Panc1 (cell line): ENCODE data around the gene VSX1. TPM values are rescaled to one million over a fixed set of nuclear protein-coding genes. Genes with fewer than 3 reads are reported as not detected.

ENCODE experiments used
- ATAC-seq: fragments of 200-7000 bp; cut with Tn5 transposase; 2 replicates; pipeline ENCODE4 v1.9.1; 2020; ENCODE audit warnings: mild to moderate bottlenecking, moderate library complexity
- BruUV-seq: library from RNA; stranded (reverse); fragments of 400-500 nt; replicated peaks from 2 replicates; lab custom pipeline; 2021; lab: Mats Ljungman, UMichigan
- CTCF ChIA-PET: fragments of 300-600 bp; sonication (Branson Sonifier 250); formaldehyde crosslinking; loops from one replicate; lab custom pipeline; 2022; ENCODE audit warnings: antibody characterized with exemption; lab: Charles Lee
- POLR2A ChIA-PET: fragments of 300-600 bp; sonication (Branson Sonifier 250); formaldehyde crosslinking; loops from one replicate; lab custom pipeline; 2022; ENCODE audit warnings: antibody characterized with exemption; lab: Charles Lee
- DNase-seq: peaks from one replicate; pipeline ENCODE4 v3.0.0-alpha.2; 2010; ENCODE audit warnings: low read depth, low spot score
- H3K27ac ChIP-seq: 2 replicates; pipeline ENCODE4 v1.5.1; 2011; ENCODE audit warnings: mild to moderate bottlenecking, low read length, inconsistent platforms
- H3K27me3 ChIP-seq: fragments of 200-500 bp; sonication (Bioruptor generic); 2 replicates; pipeline ENCODE4 v1.6.0; 2014; ENCODE audit warnings: low read length, inconsistent platforms; ENCODE audit not compliant: control insufficient read depth, insufficient read depth
- H3K36me3 ChIP-seq: fragments of 200-500 bp; sonication (Bioruptor generic); 2 replicates; pipeline ENCODE4 v1.5.1; 2014; ENCODE audit warnings: inconsistent platforms, mild to moderate bottlenecking, low read length, moderate library complexity; ENCODE audit not compliant: control insufficient read depth, insufficient read depth
- H3K4me1 ChIP-seq: 2 replicates; pipeline ENCODE4 v1.5.1; 2011; ENCODE audit warnings: inconsistent platforms, mild to moderate bottlenecking, low read length, moderate library complexity; ENCODE audit not compliant: control insufficient read depth, insufficient read depth
- H3K4me3 ChIP-seq, 2 experiments: 2 replicates each; pipeline ENCODE4 v1.5.1; 2011 to 2012; ENCODE audit warnings: low read depth in 2 of 2, low read length in 2 of 2, mild to moderate bottlenecking in 2 of 2, inconsistent platforms in 1 of 2, moderate library complexity in 1 of 2
- H3K9me3 ChIP-seq: fragments of 200-500 bp; sonication (Bioruptor generic); 2 replicates; pipeline ENCODE4 v1.5.1; 2014; ENCODE audit warnings: low read depth, mild to moderate bottlenecking, inconsistent platforms, low read length, moderate library complexity; ENCODE audit not compliant: control insufficient read depth, insufficient read depth
- POLR2AphosphoS5 ChIP-seq: IDR thresholded peaks from 2 replicates; pipeline ENCODE4 v1.6.1; 2012; ENCODE audit warnings: mild to moderate bottlenecking, low read depth, low read length, moderate library complexity
- REST ChIP-seq, 2 experiments: IDR thresholded peaks; 2 replicates each; pipeline ENCODE4 v1.6.1; 2011 to 2012; ENCODE audit warnings: low read depth in 2 of 2, control low read depth in 1 of 2, low read length in 1 of 2, mild to moderate bottlenecking in 1 of 2, moderate library complexity in 1 of 2; ENCODE audit not compliant: insufficient read depth in 1 of 2
- SIN3A ChIP-seq: IDR thresholded peaks from 2 replicates; pipeline ENCODE4 v1.6.1; 2012; ENCODE audit warnings: low read depth, mild to moderate bottlenecking, low read length, moderate library complexity, borderline replicate concordance; ENCODE audit not compliant: insufficient read depth
- TCF7L2 ChIP-seq: IDR thresholded peaks from 2 replicates; pipeline ENCODE4 v1.6.1; 2011; ENCODE audit warnings: mild to moderate bottlenecking, low read depth, low read length, inconsistent platforms
- in situ Hi-C: cut with HindIII; loops from 2 replicates; pipeline ENCODE4 v1.10.0; 2016; ENCODE audit warnings: low sequenced_read_pairs, low pct_unique_long_range_greater_than_20kb
- intact Hi-C: fragments of 100-400 bp; cut with micrococcal nuclease; formaldehyde crosslinking; loops from one replicate; pipeline ENCODE4 v1.10.0; 2022; ENCODE audit not compliant: unreplicated experiment
- total RNA-seq: library from RNA; stranded (reverse); gene quantifications from one replicate; pipeline ENCODE4 v1.2.1, GENCODE V29; 2021; ENCODE audit not compliant: unreplicated experiment
- TF ChIP-seq, protein P1 (sequence below): fragments of 450-650 bp; IDR thresholded peaks from 2 replicates; pipeline ENCODE4 v1.5.1; 2017; ENCODE audit warnings: mild to moderate bottlenecking

VSX1 gene
- total RNA-seq, 1 experiment from 2014 or later: 0.21 TPM

DNA sequence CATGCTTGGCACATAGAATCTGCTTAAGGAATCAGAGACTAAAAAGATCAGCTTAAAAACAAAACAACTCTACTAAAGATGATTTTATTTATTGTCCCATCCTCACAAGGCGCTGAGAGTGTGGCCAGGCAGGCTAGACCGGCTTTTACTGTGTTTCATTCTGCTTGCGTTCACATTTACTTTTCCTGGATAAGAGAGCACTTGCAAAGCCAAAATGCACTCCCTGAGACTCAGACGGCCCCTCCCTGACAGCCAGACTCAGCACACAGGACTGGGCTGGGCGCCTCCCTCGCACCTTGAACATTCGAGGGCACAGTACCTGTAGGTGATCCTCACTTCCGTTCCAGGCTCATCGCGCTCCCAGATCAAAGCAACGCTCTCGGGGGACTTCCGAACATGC lies 34.2 kb downstream of the VSX1 start:
- Histone ChIP-seq H3K4me3 (no peak overlapping the region), H3K27me3 (no peaks in the 10 kb centered on the region), H3K9me3 (no peaks in the 10 kb centered on the region), H3K27ac (no peak overlapping the region), H3K4me1 (no peaks in the 10 kb centered on the region; the same call in 1 of the 2 replicates), H3K36me3 (no peaks in the 10 kb centered on the region)
- ChIA-PET CTCF (no interaction called here), POLR2A (no interaction called here)
- TF ChIP-seq TCF7L2 (no peak), SIN3A (no peak), POLR2AphosphoS5 (no peak), REST (IDR thresholded peaks at IDR 0.05; ENCODE audit: insufficient read depth in 1 of 2, low read depth in 2 of 2, low read length in 1 of 2) (no peak)
- TF ChIP-seq, protein P1, sequence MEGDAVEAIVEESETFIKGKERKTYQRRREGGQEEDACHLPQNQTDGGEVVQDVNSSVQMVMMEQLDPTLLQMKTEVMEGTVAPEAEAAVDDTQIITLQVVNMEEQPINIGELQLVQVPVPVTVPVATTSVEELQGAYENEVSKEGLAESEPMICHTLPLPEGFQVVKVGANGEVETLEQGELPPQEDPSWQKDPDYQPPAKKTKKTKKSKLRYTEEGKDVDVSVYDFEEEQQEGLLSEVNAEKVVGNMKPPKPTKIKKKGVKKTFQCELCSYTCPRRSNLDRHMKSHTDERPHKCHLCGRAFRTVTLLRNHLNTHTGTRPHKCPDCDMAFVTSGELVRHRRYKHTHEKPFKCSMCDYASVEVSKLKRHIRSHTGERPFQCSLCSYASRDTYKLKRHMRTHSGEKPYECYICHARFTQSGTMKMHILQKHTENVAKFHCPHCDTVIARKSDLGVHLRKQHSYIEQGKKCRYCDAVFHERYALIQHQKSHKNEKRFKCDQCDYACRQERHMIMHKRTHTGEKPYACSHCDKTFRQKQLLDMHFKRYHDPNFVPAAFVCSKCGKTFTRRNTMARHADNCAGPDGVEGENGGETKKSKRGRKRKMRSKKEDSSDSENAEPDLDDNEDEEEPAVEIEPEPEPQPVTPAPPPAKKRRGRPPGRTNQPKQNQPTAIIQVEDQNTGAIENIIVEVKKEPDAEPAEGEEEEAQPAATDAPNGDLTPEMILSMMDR: no peak
- no peak for ATAC-seq
- no peak for DNase-seq
- BruUV-seq: no TSS peak
- intact Hi-C loops (no loop called here), in situ Hi-C loops (no loop called here)

DNA sequence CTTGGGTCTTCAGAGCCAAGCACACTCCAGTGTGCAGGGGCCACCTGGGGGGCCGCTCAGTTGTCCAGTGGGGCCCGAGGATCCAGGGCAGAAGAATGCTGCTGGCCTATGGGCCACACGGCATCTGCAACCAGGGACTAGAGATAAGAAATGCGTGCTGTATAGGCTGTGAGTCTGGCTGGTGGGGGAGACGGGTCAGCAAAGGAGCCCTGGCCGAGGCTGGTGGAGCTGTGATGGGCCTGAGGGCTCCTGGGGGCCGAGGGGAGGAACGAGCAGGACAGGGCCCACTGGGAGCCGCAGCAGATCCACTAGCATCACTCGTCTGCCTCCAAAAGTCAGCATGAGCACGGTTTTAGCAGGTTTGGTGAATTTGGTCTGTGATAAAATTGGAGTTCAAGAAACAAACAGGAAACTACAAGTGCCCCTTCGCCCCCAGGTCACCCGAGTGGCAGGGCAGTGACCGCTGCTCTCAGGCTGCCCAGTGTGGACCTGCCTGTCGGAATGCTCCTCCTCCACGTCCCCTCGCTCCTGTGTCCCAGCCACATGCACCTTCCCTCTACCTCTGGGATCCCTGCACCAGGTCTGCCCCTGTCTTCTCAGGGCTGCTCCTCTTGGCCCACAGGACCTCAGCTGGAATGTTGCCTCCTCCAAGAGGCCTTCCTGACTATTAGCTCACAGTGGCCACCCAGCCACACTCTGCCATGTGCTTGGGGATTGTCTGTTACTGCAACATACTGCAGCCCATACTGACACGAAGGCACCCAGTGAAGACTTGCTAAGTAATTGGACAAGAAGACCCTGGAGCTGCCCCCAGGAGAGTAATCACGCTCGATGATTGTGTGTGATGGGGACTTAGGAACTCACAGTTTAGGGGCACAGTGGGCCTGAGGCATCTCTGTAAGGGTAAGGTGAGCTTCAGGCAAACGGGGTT lies 34.9 kb downstream of the VSX1 start:
- DNase-seq (no peak), ATAC-seq (no peak)
- H3K4me1 ChIP-seq: no peaks in the 10 kb centered on the region; the same call in 1 of the 2 replicates
- BruUV-seq: no TSS peak
- H3K27me3 ChIP-seq: no peaks in the 10 kb centered on the region
- H3K27ac ChIP-seq: no peak overlapping the region
- ChIA-PET POLR2A (no interaction called here), CTCF (interaction anchor here (0.6 kb wide), 1 partner anchor 186 kb away, joined by 5 read pairs; no protein-coding TSS in a partner anchor)
- in situ Hi-C loops (no loop called here), intact Hi-C loops (no loop called here)
- no peaks in the 10 kb centered on the region for H3K36me3 ChIP-seq
- H3K9me3 ChIP-seq: no peaks in the 10 kb centered on the region
- H3K4me3 ChIP-seq: no peak overlapping the region
- TF ChIP-seq REST (IDR thresholded peaks at IDR 0.05; ENCODE audit: insufficient read depth in 1 of 2, low read depth in 2 of 2, low read length in 1 of 2) (no peak), POLR2AphosphoS5 (no peak), TCF7L2 (no peak), SIN3A (no peak)
- TF ChIP-seq, protein P1: no peak
